Breast epithelium (tissue), 4 donors: Measurements from ENCODE around the gene POLR1G. TPM values are rescaled to one million over a fixed set of nuclear protein-coding genes. Genes with fewer than 3 reads are reported as not detected.

Experiments used
- DNase-seq, 2 donors: peaks; one replicate each; pipeline ENCODE4 v3.0.0-alpha.2; 2019; ENCODE audit warnings: low spot score in 2 of 2
- H3K27ac ChIP-seq, 2 donors: fragments of 200-600 bp; sonication (generic) in 1 of 2; one replicate each; pipeline ENCODE4 v1.5.1; 2016 to 2019; ENCODE audit warnings: mild to moderate bottlenecking in 1 of 2
- H3K27me3 ChIP-seq, 2 donors: fragments of 200-600 bp; sonication (generic) in 1 of 2; one replicate each; pipeline versions ENCODE4 v1.5.1 to v1.6.0; 2017 to 2019; ENCODE audit warnings: control low read depth in 1 of 2, mild to moderate bottlenecking in 1 of 2
- H3K36me3 ChIP-seq: fragments of 200-600 bp; one replicate; pipeline ENCODE4 v1.5.1; 2019
- H3K4me1 ChIP-seq, 2 donors: fragments of 200-600 bp; sonication (generic); one replicate each; pipeline ENCODE4 v1.5.1; 2016 to 2019; ENCODE audit warnings: control low read depth in 1 of 2
- H3K4me3 ChIP-seq, 3 donors: fragments of 200-600 bp; sonication (generic); 1 replicate in 2 of 3; 2 replicates in 1 of 3; pipeline ENCODE4 v1.5.1; 2016 to 2019; ENCODE audit warnings: mild to moderate bottlenecking in 3 of 3, moderate library complexity in 2 of 3
- H3K9me3 ChIP-seq, 2 donors: fragments of 200-600 bp; sonication (generic) in 1 of 2; one replicate each; pipeline ENCODE4 v1.5.1; 2016 to 2019; ENCODE audit warnings: control low read depth in 1 of 2
- POLR2A ChIP-seq: fragments of 450-650 bp; IDR thresholded peaks from one replicate; pipeline ENCODE4 v1.6.1; 2016; ENCODE audit warnings: antibody characterized with exemption, mild to moderate bottlenecking, moderate library complexity
- POLR2AphosphoS5 ChIP-seq, 3 donors: sonication (generic); formaldehyde crosslinking; IDR thresholded peaks; one replicate each; pipeline ENCODE4 v1.6.1; 2017; ENCODE audit warnings: antibody characterized with exemption in 3 of 3
- intact Hi-C: fragments of 100-400 bp; cut with DNase I; formaldehyde crosslinking; loops from one replicate; pipeline ENCODE4 v1.15.1; 2023; ENCODE audit warnings: low total_unique reads
- total RNA-seq, 3 donors: library from RNA; depleted of rRNA; stranded (reverse); fragments of >200 nt; gene quantifications; one replicate each; pipeline ENCODE4 v1.1.0, GENCODE V29; 2016
- TF ChIP-seq, protein P1 (sequence below), 3 donors: fragments of 450-650 bp; IDR thresholded peaks; one replicate each; pipeline ENCODE4 v1.5.1; 2016 to 2017; ENCODE audit warnings: antibody characterized with exemption in 3 of 3, mild to moderate bottlenecking in 3 of 3, moderate library complexity in 3 of 3

Gene POLR1G
- total RNA-seq, 3 donors from 2014 or later, result 2.6 to 6.9 (median 5.3) TPM

DNA sequence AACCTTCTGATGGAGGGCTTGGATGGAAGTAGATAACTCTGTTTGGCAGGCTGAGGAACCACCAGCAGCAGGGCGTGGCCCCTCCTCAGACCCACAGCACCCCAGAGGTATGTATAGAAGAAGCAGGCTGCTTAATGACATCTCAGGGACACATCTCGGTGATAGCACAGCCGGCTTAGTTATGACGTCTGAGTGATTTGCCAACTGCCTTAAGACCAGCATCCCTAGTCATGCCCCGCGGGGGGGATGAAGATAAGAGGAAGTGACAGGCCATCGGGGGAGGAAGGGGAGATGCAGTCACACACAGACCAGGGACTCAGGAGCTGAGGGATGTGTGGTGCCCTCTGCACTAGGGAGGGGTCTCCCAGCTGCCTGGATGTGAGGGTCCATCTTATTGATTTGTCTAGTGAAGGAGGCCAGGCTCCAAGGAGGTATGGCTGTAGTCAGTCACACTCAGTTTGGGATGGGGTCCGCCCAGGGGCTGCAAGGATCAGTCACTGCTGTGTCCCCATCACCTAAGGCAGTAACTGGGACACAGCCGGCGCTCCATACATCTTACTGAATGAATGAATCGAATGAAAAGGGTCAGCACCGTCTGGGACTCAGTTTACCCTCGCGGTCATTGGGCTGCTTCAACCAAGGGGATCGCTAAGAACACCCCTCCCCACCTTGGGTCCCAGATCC lies 36.5 kb downstream of the POLR1G start:
- Histone ChIP-seq H3K4me1 (peaks cover 0 to 12% of the 10 kb centered on the region in 2 donors), H3K9me3 (no peaks in the 10 kb centered on the region), H3K36me3 (no peaks in the 10 kb centered on the region), H3K4me3 (peak overlapping the region; percentile 51 to 75 (median 58)), H3K27ac (peak overlapping the region; percentile 99 to 100), H3K27me3 (no peaks in the 10 kb centered on the region)
- peak in 1 of 2 donors; percentile 64 for DNase-seq
- intact Hi-C loops, result no loop called here
- no peak for TF ChIP-seq POLR2A
- TF ChIP-seq, protein P1, sequence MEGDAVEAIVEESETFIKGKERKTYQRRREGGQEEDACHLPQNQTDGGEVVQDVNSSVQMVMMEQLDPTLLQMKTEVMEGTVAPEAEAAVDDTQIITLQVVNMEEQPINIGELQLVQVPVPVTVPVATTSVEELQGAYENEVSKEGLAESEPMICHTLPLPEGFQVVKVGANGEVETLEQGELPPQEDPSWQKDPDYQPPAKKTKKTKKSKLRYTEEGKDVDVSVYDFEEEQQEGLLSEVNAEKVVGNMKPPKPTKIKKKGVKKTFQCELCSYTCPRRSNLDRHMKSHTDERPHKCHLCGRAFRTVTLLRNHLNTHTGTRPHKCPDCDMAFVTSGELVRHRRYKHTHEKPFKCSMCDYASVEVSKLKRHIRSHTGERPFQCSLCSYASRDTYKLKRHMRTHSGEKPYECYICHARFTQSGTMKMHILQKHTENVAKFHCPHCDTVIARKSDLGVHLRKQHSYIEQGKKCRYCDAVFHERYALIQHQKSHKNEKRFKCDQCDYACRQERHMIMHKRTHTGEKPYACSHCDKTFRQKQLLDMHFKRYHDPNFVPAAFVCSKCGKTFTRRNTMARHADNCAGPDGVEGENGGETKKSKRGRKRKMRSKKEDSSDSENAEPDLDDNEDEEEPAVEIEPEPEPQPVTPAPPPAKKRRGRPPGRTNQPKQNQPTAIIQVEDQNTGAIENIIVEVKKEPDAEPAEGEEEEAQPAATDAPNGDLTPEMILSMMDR (IDR thresholded peaks at IDR 0.05), result no peak

DNA sequence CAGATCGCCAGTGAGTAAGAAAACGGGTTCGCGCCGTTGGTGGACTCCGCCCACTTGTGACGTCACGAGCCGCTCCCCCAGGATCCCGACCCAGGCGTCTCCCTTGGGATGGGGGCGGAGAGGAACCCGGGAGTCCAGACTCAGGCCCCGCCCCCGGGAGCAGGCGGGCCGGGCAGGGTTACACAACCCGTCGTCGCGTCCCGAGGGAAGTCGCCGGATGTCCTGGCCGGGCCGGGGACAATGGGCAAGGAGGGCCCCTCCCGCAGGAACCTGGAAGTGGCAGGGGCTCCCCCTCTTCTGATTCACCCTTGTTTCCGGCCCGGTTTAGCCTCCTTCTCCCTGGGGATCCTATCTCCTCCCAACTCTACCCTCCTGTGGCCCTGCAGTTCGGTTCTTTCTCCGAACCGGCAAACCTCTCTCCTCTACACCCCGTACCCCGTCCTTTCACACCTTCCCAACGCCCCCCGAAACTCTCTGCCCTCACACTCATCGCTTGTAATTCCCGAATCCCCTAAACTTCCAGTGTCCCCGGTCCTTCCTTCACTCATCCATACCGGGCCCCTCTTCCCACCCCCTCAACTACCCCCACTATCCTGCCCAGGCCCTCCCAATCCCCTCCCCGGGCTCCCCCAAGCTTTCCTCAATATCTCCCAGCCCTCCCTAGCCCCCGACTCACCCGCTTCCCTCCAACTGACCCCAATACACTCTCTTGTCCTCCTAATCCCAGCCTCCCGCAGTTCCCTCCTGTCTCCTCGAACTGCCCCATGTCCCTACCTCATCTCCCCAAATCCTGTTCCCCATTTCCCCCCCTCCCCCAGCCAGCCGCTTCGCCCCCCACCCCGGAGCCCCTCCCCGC lies 37.2 kb downstream of the POLR1G start:
- TF ChIP-seq, protein P1 (IDR thresholded peaks at IDR 0.05), result peak in 1 of 3 donors; percentile 21
- TF ChIP-seq POLR2A (peak; percentile 57), POLR2AphosphoS5 (IDR thresholded peaks at IDR 0.05) (peak; percentile 93 to 97 (median 95))
- Histone ChIP-seq H3K4me1 (peaks cover 0 to 12% of the 10 kb centered on the region in 2 donors), H3K4me3 (peak overlapping the region; percentile 51 to 75 (median 58)), H3K27ac (peak overlapping the region; percentile 99 to 100), H3K27me3 (no peaks in the 10 kb centered on the region), H3K36me3 (no peaks in the 10 kb centered on the region), H3K9me3 (no peaks in the 10 kb centered on the region)
- intact Hi-C loops, result no loop called here
- peak; percentile 99 for DNase-seq

DNA sequence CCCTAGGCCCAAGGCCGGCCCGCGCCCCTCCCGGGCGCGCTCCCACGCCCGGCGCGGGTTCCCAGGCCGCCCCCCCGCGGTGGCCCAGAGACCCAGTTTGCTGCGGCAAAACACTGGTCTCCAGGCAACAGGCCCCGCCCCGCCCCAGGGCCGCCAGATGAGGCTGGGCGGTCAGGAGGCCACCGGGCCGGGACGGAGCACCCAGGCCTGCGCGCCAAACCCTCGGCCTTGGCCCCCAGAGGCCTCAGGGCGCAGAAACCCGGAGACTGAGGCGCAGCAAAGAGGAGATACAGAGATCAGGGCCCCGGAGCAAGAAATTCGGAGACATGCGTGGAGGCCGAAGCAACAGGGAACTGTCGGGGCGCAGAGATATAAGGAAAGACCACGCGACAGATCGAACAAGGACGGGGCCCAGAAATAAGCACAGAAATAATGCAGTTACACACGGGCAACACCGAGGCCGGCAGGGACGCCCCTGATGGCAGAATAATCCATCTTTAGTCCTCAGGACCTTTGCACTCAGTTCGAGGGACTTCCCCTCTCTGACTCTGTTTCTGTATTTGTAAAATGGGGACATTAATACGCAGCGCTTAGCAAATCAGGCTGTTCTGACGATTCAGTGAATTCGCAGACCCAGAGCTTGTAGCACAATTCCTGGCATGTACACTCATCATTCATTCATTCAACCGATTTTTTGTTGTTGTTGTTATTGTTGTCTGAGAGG lies 38.0 kb downstream of the POLR1G start:
- no peaks in the 10 kb centered on the region for H3K27me3 ChIP-seq
- intact Hi-C loops, result no loop called here
- DNase-seq, result peak; percentile 94 to 96
- H3K9me3 ChIP-seq, result no peaks in the 10 kb centered on the region
- H3K4me3 ChIP-seq, result peak overlapping the region; percentile 51 to 75 (median 58)
- H3K36me3 ChIP-seq, result no peaks in the 10 kb centered on the region
- H3K4me1 ChIP-seq, result peaks cover 0 to 12% of the 10 kb centered on the region in 2 donors
- H3K27ac ChIP-seq, result peak overlapping the region; percentile 99 to 100
- TF ChIP-seq, protein P1 (IDR thresholded peaks at IDR 0.05), result peak in 1 of 3 donors; percentile 24
- TF ChIP-seq POLR2AphosphoS5 (IDR thresholded peaks at IDR 0.05) (peak; percentile 80 to 90 (median 81)), POLR2A (peak; percentile 68)

DNA sequence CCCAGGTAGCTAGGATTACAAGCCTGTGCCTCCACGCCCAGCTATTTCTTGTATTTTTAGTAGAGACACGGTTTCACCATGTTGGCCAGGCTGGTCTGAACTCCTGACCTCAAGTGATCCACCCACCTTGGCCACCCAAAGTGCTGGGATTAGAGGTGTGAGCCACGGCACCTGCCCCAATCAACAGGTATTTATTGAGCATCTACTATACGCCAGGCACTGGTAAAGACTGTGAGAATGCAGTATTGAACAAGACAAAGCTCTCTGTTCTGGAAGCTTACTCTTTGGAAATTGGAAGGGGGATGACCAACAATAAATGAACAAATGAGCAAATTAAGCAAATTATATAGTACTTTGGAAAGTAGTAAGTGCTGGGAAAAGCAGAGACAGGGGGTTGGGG lies 38.7 kb downstream of the POLR1G start:
- intact Hi-C loops, result no loop called here
- no peak for TF ChIP-seq POLR2A
- no peak for TF ChIP-seq POLR2AphosphoS5 (IDR thresholded peaks at IDR 0.05)
- TF ChIP-seq, protein P1 (IDR thresholded peaks at IDR 0.05), result no peak

More for the DNA sequence above, 38.7 kb downstream of the POLR1G start:
- H3K4me3 ChIP-seq, result no peak overlapping the region
- peak overlapping the region; percentile 99 to 100 for H3K27ac ChIP-seq
- H3K36me3 ChIP-seq, result no peaks in the 10 kb centered on the region
- H3K9me3 ChIP-seq, result no peaks in the 10 kb centered on the region
- peaks cover 0 to 15% of the 10 kb centered on the region in 2 donors for H3K4me1 ChIP-seq
- H3K27me3 ChIP-seq, result no peaks in the 10 kb centered on the region
- no peak for DNase-seq
